Stimulated activated CD8-positive, alpha-beta memory T cell treated with anti-CD3 and anti-CD28 coated beads, Interleukin-4, amount 100 ng/mL, for 4 hours (primary cell): Measurements from ENCODE around the gene ADH1C.
"Not testable (repeated sequence)": the region's sequence is repeated elsewhere in the genome, so short reads cannot be mapped to it uniquely, and the experiment has no call there.

Experiments
- DNase-seq, 2 donors: peaks; one replicate each; pipeline ENCODE4 v3.0.0-alpha.2; 2020; ENCODE audit warnings: low read depth in 2 of 2, low spot score in 1 of 2

Gene ADH1C

DNA sequence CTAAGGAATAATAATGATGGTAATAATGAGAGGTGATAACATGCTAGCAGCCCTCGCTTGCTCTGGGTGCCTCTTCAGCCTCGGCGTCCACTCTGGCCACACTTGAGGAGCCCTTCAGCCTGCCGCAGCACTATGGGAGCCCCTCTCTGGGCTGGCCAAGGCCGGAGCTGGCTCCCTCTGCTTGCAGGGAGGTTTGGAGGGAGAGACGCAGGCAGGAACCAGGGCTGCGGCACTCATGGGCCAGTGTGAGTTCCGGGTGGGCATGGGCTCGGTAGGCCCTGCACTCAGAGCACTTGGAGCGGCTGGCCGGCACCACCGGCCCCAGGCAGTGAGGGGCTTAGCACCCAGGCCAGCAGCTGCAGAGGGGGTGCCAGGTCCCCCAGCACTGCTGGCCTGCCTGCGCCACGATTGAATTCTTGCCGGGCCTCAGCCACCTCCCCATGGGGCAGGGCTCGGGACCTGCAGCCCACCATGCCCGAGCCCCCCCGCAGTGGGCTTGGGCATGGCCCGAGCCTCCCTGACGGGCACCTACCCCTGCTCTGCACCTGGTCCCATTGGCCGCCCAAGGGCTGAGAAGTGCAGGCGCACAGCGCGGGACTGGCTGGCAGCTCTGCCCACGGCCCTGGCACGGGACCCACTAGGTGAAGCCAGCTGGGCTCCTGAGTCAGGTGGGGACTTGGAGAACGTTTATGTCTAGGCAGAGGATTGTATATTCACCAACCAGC, 7.1 kb upstream of the ADH1C start:
- DNase-seq: no peak

DNA sequence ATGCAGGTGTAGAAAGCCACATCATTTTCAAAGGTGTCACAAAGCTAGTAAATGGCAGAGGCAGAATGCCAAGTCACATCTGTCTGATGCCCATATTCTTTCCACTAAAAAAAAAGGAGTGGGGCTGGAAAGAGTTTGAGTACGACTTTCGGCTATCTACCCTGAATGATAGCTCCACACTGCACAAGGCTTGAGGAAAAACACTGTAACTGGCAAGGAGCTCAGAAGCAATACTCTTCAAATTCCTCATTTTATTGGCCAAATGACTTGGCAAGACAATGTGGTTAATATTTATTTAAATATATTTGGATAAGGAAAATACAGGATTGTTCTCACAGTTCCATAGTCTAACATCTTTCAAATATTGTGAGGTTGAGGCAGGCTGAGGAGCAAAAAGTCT, 5.4 kb upstream of the ADH1C start:
- no peak for DNase-seq

DNA sequence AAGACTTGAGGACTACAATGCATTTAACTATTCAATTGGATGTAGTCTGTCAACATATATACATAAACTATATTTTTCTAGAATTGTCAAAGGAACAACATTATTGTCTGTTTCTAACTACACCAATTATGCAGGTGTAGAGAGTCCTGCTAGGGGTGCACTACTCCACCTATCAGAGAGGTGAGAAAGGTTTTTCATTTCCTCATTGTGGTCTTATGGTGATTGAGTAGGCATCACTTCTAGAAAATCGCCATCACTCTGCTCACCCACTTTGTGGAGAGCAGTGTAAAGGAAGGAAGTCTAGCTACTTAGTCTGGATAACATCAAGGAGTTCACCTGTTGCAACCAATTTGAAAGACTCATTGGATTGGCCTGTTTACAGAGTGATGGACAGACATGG, 4.4 kb upstream of the ADH1C start:
- DNase-seq: no peak

DNA sequence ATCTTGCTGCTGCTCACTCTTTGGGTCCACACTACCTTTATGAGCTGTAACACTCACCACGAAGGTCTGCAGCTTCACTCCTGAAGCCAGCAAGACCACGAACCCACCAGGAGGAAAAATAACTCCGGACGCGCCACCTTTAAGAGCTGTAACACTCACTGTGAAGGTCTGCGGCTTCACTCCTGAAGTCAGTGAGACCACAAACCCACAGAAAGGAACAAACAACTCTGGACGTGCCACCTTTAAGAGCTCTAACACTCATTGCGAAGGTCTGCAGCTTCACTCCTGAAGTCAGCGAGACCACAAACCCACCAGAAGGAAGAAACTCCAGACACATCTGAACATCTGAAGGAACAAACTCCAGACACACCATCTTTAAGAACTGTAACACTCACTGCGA, 3.6 kb upstream of the ADH1C start:
- DNase-seq: not testable (repeated sequence)

DNA sequence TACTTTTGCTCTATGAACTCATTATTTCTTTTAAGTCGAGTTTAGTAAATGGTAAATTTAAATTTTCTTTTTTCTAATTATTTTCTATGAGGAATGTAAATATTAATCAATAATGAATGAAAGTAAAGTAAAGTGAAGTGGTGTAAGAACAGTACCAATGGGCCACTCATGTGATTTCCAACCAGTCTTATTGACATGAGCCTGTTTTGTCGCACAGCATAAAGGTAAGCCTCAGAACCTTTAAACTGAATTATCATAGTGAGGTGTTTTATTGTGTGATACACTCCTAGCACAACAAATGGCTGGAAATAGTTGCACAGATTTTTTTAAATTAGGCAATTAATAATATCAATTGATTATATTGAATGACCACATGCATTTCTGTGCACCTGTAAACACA, 1.1 kb downstream of the ADH1C start:
- DNase-seq: no peak

DNA sequence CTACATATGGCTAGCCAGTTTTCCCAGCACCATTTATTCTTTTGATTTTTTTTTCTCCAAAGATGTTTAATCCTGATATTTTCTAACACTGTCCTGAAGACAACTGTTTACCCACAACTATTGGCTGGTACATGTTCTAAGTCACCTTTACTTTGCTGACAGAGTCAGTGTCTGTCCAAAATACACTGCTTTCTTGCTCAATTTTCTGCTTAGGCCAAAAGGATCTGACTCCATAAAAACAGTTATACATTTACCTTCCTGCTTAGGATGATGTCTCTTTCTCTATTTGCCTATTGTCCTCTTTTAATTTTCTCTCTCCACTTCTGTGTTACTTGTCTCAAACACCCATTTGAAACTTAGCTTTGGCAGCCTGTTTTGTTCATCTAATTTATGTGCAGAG, 3.2 kb downstream of the ADH1C start:
- no peak for DNase-seq

DNA sequence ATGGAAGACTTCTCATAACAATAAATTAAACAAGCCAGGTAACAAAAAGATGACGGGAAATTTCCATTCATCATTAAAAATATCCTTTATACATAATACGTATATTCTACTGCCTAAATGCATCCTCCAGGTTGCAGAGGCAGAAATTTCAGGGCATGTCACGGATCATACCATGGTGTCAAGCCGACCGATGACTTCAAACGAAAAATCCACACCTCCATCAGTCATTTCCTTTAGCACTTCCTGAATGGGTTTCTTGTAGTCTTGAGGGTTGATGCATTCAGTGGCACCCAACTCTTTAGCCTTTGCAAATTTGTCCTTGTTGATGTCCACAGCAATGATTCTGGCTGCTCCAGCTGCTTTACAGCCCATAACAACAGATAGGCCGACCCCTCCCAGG, 9.9 kb downstream of the ADH1C start:
- not testable (repeated sequence) for DNase-seq

DNA sequence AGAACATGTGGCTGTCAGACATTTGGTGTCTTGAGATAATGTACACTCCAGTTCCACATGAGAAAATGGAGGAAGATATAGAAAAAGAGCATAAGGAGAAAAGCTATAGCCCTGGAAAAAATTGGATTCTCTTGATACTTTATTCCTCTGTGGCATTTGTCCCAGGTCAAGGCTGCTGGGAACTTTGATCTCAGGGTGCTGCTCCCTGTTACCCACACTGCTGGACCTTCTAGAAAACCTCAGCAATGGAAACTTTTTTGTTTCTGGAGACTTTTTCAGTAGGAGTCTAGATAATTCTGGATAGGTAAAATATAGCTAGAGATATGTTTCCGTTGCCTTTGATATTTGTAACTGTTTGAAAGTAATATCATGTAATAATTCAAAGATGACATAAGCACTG, 11.1 kb downstream of the ADH1C start:
- DNase-seq: no peak

DNA sequence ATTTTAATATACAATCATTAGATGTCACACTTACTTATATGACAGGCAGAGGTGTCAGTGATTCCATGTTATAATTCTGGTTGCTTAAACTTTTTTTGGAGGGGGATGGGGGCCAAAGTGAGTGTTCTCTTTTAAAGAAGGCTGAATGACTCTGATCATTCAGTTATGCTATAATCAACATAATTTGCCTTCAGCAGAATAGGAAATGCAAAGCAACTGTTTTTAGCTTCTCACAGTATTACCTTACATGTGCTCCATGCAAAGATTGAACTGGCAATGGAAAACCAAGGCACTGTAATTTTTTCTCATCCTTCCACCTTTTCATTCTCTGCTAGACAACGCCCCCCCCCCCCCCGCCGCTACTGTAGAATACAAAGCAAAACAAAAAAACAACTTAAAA, 13.4 kb downstream of the ADH1C start:
- no peak for DNase-seq

DNA sequence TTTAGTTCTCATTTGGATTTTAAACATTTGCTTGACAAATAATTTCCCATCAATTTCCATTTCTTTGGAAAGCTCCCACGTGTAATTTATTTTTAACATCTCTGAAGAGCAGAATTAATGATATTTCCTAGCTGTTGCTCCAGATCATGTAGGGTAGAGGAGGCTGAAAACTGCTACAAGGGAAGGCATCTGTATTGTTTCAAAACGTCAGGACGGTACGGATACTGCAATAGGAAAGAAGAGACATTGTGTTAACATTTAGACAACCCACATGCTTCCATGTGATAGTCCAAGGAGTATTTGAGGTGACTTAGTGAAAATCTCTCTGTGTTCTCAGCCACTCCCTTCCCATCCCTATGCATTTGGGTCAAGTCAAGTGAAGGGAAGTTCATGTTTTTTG, 16.0 kb downstream of the ADH1C start:
- no peak for DNase-seq

DNA sequence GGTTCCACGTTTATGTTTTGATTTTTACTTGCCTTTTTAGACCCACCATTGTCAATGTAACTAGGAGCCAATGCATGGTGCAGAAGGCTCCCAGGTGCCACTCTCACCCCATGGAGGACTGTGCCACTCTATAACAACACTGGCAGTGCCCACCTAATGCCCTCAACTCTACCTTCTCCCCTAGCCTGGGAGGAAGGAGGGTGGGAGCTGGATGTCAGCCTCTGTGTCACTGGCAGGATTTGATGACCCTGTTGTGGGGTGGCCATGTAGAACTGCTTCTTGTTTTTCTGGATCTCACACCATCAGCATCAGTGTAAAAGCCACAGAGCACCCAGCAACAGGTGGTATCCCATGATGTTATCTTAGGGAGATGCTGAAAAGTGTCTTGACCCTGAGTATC, 17.7 kb downstream of the ADH1C start:
- no peak for DNase-seq

DNA sequence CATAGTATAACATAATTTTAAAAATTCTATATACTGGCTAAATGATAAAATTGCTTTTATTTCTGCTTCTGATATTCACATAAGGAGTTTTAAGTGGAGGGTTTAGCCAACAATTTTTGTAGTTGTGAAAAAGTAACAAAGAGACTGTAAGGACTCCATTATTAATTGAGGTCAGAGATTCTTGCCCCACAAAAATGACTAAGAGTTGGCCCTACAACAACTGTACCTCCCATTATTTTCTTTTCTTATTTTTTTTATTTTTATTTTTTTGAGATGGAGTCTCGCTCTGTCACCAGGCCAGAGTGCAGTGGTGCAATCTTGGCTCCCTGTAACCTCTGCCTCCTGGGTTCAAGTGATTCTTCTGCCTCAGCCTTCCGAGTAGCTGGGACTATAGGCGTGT, 21.9 kb downstream of the ADH1C start:
- no peak for DNase-seq

DNA sequence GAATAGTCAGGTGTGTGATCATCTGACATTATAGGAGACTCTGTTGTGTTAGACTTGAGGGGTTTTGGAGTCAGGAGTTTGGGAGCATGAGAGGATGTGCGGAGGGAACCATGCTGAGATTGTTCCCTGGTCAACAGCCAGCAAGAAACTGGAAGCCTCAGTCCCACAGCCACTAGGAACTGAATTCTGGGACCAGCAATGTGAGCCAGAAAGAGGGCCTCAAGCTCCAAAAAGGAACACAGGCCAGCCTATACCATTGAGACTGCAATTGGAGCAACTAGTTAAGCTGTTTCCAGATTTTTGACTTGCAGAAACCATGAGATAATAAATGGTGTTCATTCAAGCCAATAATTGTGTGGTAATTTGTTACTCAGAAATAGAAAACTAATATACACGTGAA, 22.7 kb downstream of the ADH1C start:
- DNase-seq: no peak

DNA sequence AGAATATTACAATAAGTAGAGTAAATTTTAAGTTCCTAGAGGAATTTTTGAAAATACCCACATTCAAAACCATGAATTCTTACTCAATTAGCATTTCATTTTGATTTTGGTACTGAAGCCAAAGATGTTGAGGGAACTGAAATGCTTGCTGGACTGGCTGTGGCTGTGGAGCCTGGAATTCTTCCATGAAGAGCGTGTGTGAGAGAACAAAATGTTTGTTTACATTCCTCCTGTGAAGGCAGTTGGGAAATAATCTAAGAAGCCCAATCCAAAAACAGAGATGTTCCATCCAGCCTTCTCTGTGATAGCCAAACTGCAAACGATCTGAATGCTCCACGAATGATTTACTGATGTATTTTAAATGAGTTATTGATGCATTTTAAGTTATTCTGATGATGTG, 27.6 kb downstream of the ADH1C start:
- DNase-seq: no peak

DNA sequence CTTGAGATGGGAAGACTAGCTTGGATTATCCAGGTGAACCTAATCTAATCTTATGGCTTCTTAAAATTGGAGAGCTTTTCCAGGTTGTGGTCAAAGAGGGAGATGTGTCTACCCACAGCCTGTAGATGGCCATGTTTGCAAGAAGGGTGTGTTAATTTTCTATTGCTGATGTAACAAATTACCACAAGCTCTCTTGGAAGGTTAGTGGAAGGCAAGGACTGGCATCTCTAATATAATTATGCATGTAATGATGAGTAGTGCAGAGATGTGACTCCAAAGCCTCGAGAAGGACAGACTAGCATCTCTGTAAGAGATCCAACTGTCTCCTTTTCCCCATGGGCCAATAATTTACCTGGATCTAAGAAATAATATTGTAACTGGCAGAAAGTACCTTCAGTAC, 28.2 kb downstream of the ADH1C start:
- no peak for DNase-seq

DNA sequence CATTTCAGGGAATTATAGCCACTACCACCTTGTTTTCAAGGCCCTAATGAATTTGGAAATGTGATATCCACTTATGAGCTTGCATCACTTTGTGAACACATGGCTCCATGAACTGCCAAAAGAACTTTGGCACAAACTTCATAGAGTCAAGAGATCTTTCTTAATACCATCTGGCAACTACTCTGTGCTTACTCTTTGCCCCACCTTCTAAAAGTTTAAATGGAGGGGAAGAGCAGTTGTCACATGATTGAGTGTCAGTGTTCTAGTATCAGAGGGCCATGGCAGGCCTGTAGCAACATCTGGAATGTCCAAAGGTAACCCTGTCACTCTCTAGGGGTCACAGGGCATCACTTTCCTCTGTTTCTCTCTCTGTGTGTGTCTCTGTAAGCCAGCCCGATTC, 28.8 kb downstream of the ADH1C start:
- no peak for DNase-seq

DNA sequence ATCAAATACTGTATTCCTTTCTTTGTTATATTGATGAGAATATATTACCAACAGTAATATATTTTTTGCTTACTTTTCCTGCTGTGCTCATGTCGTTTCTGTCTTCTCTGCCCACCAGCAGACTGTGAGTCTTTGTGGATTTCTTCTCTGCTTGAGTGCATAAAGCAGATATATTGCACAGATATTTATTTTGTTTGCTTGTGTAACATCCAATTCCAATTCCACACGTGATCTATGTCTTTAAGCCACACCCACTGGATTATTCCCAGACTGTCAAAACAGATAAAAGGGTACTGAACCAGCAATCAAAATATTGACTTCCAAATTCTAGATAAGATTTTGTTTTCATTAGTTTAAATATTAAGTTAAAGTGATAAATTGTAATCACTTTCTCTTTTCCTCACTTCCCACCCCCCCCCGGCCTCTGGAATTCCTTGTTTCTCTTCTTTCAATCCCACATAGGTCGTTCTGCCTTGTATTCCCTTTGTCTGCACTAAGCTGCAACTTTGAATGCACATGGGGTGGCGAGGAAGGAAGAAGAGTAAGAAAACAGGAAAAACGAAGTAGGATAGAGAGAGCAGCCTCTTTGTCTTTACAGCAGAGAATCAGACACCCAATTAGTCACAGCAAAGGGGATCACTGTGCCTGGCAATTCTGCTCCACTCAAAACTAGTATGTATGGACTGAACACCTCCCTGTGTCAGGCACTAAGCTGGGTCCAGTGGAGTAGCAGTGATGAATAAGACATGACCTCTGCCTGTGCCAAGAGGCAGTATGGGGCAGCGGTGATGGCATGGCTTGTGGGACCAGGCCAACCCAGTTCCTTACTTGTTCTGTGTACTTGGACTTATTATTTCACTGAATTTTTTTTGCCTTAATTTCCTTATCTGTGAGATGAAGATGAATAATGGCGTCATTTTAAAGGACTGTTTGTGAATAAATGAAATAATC, 31.0 kb downstream of the ADH1C start, which contains the start of gene ADH1B:
Gene ADH1B (minus strand): TSS at position 161 of the 951 bp plus-strand sequence. CDS start 70 bp downstream, at position 91.
- no peak for DNase-seq

DNA sequence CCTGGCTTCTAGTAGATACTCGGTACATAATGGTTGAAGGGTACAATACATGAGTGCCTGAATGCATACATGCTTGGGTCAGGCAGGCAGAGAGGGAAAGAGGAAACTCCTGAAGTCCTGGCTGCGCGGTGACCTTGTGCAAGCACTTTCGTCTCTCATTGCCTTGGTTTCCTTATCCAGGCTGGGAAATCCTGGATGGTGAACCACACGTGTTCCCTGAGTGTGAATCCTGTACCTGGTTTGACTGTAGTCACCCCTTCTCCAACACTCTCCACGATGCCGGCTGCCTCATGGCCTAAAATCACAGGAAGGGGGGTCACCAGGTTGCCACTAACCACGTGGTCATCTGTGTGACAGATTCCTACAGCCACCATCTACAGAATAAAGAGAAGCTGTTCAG, 34.7 kb downstream of the ADH1C start:
- DNase-seq: not testable (repeated sequence)

DNA sequence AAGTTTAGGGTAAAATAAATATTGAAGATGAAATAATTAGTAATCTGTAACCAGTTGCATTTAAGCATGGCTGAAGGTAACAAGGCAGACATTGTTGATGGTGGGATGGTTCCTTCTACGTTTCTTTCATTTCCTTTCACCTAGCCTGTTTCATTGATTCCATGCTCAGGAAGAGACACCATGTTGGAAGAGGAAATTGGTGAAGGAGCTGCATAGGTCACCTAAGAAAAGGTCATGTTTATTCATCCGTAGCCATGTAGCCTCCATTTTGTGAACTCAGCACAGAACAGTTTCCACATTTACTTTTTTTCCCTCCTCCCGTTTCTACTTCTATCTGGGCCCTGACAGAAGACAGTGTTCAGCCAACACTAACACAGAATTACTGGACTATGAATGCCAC, 35.2 kb downstream of the ADH1C start:
- no peak for DNase-seq

DNA sequence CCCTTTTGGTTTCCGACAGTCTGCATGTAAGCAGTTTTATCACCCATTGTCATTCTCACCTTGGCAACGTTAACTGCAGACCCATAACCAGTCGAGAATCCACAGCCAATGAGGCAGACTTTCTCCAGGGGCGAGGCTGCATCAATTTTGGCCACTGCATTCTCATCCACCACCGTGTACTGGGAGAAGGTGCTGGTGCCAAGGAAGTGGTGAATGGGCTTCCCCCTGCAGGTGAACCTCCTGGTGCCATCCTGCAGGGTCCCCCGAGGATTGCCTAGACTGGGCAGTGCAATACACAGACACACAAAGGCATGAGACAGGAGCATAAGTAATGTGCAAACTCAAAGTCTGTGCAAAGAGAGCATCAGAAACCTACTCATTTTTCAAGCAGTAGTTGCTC, 36.7 kb downstream of the ADH1C start:
- DNase-seq: no peak

DNA sequence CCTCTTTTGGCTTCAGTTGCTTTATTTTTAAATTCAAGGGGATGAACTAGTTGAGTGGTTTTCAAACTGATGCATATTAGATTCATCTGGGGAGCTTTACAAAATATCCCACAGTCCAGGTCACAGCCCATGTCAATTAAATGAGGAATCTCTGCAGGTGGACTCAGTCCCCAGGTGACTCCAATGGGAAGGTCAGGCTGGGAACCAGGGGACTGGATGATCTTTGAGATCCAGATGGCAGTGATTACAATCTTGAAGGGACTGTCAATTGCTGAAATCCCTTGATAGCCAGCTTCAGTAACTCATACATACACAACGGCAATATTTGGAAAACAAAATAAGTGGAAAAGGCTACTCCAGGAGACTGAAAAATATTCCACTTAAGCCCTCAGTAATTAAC, 38.3 kb downstream of the ADH1C start:
- no peak for DNase-seq

DNA sequence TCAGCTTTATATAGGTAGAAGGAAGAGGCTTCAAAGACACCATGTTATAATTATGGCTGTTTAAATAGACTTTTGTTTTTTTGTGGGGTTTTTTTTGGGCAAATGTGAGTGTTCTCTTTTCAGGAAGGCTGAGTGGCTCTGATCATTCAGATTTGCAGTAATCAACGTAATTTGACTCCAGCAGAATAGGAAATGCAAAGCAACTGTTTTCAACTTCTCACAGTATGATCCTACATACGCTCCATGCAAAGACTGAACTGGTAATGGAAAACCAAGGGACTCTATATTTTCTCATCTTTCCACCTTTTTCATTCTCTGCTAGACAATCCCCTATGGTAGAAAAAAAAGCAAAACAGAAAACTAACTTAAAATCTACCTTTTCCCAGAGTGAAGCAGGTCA, 42.2 kb downstream of the ADH1C start:
- no peak for DNase-seq
